NCI-H2029 (cell line): ENCODE results near the gene IGIP.
A peak's percentile ranks its signal among the peaks of the same experiment; 100 is the strongest.

ENCODE experiments used
- DNase-seq: peaks from one replicate; lab custom pipeline; 2025; lab: John Stamatoyannopoulos, UW

Gene IGIP

DNA sequence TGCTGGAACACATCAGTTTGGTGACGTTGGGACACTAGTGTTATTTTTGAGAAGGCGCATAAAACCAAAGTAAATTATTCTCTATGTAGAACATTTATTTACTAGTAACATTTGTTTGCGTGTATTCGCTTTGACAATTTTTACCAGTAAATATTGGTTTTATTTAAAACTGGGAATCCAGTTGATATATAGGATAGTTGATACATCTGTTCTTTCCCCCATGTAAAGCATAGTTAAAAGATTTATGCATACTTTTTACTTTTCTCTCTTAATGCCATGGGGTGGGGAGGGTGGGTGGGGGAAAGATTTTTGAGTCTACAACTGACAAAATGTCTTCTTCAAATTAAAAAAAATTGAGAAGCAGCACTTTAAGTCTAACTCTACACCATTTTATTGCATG lies at the start of gene IGIP:
Gene IGIP, plus strand, starts transcription at position 301 of the 400 bp plus-strand sequence. CDS start 2,540 bp downstream, outside the sequence.
- DNase-seq = no peak

DNA sequence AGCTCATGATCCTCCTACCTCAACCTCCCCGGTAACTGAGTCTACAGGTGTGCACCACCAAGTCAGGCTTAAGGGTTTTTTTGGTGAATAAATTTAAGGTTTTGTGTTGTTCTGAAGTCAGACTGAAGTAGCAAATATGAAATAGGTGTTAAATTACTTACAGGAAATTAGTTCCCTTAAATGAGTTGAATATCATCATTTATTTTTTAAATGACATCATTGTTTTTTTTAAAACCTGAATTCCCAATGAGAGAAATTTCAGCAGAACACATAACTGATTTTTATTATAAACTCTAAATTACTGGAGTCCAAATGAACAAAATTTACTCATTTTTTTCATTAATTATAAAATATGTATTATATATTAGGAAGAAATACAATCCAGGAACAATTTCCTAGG lies 49.6 kb upstream of the IGIP start:
- DNase-seq = no peak

DNA sequence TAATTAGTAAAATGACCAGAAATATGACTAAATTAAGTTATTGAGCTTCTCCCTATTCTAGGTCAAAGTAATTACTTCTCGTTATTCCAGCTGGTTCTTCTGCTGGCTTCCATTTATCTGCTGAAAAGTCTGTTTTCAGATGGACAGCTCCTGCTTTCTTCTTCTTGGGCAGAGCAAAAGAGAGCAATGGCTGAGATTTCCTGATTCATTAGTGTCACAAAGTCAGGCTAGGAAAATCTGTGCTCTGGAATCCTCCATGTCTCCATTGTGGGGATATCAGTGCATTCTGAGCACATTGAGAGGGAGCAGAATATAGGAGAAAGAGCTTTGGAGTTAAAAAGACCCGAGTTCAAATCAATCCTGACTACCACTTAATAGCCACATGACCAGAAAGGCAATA lies 48.9 kb upstream of the IGIP start:
- DNase-seq = no peak

DNA sequence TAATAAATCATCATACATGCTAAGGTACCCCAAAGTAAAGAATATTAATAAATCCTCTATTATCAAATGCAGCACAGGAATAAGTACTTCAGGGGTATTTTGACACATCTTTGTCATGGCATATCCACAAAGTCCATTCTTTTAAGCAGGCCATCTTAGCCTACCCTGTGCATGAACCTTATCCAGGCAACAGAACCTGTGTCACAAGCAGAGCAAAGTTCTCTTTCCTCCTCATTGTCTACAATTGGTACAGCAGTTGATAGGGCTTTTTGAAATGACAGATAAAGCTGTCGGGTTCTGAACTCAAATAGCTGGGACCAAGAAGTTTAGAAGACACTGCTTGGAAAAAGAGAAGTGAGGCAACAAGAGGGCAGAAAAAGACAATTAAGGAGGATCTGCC lies 42.6 kb upstream of the IGIP start:
- no peak for DNase-seq

DNA sequence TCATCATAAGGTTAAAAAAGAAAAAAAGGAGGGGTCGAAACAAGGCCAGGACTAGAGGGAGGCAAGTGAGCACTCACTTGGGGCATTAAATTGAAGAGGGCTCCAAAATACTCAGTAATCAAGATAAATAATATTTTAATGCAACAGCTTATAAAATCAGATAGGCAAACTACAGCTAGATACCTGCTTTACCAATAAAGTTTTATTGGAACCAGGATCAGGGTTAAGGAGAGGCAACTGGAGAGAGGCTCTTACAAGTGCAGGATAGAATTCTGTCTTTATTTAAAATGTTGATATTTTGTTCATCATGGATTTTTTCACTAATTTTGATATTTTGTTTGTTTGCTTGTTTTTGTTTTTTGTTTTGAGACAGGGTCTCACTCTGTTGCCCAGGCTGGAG lies 42.1 kb upstream of the IGIP start:
- DNase-seq = no peak

DNA sequence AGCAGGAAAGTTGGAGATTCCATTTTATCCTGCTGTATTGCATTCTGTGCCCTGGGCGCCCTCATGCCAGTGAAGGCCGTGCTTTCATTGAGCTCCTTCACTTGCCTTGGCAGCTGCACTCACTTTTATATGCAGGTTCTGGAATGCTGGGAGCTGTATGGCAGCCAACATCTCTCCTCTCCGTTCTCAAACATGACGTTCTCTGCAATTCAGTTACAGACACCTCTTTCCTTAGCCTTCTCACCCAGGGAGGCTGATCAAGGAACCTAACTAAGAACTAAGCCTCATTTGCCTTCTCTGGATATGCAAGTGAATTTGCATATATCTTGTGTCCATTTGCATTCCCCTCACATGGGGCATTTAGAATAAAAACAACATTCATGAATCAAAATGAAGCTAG lies 41.2 kb upstream of the IGIP start:
- no peak for DNase-seq

DNA sequence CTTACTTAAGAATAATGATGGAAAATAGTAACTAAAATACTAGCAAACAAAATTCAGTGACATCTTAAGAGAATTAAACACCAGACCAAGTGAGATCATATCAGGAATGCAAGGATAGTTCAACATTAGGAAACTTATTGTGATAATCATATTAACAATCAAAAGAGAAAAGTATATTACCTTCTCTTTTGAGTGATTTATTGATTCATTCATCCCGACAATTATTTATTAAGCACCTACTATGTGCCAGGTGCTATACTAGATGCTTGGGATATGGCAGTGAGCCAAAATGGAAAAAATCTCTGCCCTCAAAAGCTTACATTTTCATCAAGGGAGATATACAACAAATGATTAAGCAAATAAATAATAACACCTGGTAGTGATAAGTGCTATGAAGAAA lies 35.5 kb upstream of the IGIP start:
- DNase-seq = no peak

DNA sequence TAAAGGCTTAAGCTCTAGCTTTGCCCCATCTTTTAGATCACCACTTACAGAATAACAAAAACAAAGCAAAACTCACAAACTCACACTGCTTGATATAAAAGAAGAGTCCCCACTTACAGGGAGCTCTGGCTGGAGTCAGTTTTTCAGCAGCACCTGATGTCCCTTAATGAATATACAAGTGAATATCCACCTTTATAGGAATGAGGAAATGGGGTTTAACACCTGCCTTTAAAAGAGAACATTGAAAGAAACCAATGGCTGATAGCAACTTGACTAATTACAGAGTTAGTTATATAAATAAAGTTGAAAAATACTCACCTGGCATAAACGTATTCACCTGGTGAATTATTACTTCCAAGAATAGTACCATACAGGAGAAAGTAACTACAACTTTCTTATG lies 32.6 kb upstream of the IGIP start:
- DNase-seq = no peak

DNA sequence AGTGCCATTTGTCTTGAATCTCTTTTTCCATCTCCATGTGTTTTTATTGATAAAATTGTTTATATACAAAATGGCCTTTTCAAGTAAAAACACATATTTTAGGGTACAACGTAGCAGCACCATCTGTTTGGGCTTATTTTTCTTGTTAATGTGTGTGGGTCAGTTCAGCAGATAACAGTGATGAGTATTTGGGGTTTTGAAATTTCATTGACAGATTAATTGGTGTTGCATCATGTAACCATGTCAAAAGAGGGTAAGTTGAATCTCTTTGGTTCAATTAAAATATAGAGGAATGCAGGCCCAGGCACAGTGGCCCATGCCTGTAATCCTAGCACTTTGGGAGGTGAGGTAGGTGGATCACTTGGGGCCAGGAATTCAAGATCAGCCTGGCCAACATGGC lies 31.9 kb upstream of the IGIP start:
- DNase-seq = no peak

DNA sequence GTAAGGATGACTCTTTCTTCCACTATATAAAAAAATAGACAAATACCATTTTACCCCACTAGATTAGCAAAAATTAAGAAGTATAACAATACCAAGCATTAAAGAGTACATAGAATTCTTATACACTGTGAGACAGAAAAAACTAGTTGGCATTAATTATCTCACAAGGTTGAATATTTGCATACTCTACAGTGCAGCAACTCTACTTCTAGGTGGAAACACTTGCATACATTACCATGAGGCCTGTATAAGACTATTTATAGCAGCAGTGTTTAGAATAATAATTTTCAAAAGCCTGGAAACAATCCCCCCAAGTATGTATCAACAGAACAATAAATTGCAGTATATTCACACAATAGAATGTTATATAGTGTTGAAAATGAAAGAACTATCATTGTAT lies 30.8 kb upstream of the IGIP start:
- no peak for DNase-seq

DNA sequence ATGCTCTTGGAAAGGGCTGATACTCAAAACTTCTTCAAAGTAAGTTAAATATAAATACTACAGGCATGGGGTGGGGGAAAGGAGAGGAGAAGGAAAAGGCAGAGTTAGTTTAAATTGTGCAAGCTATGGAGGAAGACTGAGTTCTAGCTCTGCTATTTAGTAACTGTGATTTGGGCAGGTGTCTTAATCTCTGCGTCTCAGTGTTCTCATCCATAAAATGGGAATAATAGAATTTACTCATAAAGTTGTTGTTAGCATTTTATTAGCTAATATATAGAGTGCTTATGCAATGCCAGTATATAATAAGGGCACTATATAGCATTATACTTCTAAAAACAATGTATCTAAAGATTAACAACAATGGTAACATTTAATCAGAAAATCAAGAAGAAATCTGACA lies 24.6 kb upstream of the IGIP start:
- no peak for DNase-seq

DNA sequence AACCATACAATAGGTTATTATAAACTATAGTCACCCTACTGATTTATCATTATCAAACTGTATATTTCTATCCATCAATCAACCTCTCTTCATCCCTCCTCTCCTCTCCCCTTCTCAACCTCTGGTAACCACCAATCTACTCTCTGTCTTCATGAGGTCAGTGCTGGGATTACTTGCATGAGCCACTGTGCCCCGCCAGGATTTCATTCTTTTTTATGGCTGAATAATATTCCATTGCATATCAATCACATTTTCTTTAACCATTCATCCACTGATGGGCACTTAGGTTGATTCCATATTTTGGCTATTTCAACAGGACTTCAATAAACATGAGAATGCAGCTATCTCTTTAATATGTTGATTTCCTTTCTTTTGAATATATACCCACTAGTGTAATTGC lies 22.6 kb upstream of the IGIP start:
- no peak for DNase-seq

DNA sequence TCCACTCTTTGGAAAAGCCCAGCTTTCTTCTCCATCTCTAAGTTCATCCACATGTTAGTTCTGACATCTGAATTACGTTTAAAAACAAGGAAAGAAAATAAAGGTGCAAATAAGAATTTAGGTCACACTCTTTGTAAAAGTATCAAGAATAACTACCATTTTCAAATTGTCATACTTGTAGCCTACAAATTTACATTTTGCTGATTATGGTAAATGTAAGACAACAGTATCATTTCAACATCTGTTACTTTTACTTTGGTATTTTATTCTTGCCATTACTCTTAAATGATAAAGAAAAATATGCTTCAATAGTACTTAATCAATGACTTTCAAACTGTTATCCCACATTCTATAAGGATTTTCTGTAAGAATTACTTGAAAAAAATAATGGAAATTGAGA lies 21.6 kb upstream of the IGIP start:
- DNase-seq = no peak

DNA sequence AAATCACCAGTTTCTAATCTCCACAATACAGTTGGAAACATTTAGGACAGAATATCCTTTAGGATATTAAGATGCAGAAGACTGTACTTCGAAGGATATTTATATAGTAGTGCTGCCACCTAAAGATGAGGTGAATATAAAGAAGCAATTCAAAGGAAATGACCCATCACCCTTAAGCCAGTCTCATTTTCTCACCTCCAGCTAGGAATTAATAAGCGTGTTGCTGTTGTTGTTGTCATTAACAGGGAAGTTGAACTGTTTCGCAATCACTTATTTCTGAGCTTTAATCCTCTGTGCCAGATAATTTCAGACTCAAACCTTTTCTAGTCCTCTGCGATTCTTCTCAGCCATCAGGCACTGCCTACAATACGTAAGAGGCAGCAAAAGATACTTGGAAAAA lies 19.6 kb upstream of the IGIP start:
- DNase-seq = no peak

DNA sequence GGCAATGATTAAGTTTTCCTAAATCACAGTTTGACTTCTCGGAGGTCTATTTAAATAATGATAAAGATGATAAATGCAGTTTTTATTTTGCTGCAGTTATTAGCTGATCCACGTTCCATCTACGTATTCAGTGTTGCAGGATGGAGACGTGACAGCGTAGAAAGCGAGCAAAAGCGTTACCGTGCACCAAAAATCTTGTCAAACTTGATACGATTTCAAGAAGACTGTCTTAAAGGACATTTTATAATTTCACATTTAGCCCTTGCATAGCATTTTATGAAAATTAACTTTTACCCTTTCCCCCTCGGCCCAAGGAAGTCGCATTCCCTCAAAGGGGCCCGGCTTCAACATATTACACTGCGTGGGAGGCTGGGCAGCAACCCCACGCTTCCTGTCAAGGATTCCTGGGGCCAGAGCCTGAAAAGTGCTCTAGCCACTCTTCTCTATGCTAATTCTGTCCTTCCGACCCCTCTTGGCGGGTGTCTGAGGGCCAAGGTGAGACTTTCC lies 18.9 kb upstream of the IGIP start:
- DNase-seq = no peak

DNA sequence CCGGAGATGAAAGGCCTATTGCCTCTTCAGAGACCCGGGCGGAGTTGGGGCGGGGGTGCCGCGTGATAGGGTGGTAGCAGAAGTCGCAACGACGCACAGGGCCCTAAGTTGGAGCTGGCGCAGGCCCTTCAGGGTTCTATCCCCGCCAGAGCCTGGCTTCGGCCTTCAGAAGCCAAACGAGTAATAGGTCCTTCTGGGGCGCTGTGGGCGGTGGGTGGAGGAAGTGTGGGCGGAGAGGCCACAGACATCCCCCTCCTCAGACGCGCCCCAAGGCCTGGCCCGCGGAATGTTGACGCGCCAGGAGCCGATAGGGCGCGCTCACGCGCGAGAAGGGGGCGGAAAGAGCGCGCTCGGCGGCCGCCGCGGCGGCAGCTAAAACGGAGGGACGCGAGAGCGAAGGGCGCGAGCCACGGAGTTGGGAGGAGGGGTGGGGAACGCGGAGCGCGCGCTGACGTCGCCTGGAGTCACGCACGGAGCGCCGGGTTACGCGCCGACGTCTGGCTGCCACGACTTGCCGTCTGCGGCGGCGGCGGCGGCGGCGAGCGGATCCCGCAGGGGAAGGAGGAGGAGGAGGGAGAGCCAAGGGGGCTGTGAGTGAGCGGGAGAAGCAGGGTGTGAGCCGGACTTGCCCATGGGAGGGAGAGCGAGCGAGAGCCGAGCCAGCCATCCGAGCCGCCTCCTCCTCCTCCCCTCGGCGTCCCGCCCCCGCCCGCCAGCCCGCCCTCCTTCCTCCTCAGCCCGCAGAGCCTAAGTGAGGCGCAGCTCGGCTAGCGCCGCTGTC lies 18.2 kb upstream of the IGIP start:
- peak; percentile 89 for DNase-seq

DNA sequence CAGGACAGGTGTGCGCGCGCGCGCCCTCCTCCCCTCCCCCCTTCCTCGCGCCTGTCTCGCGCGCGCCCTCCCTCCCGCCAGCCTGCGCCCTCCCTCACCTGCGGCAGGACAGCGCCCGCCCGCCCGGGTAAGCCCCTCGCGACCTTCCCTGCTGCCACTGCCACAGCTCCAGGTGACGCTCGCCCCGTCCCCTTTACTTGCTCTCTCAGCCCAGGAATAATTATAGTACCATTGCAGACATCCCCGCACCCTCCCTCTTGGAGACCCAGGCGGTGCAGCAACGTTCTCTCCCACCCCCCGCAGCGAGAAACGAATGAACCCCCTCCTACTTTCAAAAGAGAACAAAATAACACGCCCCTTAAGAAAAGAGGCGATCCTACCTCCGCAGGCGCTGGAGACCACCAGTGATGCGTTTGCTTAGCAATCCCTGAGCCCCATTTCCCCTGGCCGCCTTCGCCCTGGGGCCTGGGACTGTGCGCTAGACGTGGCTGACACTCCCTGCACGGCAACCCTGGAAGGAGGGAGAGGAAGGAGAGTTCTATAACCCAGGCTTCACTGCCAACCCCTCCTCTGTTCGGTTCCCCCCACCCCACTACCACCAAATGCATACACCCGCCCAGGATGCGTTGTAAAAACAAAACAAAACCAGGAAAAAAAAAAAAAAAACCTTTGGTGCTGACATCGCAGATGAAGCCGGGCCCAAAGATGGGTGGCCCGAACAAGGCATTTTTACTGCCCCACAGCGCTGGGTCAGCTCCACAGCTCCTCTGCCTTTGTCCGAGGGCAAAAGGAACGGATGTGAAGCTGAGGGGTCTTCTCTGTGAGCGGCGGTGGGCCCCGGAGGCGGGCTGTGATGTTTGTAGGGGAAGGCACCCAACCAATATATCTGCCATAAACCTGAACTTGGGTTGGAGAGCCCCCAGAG lies 17.4 kb upstream of the IGIP start:
- DNase-seq = no peak

DNA sequence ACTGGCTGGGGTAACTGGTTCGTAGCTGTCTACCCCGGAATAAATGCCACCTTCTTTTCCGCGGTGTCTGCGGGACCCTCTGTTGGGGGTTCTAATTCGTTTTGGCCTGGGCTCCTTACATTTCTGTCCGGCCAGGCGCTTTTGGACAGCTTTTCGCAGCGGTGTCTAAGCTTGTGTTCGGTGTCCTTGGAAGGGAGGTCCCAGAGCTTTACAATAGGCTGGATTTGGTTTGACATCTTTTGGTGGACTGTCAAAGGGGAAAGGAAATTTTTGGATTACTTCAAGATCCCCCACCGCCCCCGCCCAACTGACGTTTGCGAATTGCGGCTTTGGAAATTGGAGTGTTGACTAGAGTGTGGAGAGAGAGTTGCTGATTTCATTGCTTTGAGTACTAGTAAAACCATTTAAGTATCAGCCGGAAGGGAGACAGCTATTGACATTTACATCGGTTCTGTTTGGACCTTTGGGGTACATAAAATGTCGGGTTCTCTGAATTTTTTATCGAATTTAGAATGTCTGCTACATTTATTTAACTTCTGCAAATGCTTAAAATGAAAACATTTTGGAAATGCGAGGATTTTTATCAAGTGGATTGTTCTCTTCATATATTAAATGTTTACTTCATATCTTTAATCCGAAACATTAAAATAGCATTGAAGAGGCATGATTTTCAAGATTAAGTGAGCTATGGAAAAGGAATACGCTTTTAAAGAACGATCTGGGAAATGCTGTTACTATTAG lies 16.5 kb upstream of the IGIP start:
- no peak for DNase-seq

DNA sequence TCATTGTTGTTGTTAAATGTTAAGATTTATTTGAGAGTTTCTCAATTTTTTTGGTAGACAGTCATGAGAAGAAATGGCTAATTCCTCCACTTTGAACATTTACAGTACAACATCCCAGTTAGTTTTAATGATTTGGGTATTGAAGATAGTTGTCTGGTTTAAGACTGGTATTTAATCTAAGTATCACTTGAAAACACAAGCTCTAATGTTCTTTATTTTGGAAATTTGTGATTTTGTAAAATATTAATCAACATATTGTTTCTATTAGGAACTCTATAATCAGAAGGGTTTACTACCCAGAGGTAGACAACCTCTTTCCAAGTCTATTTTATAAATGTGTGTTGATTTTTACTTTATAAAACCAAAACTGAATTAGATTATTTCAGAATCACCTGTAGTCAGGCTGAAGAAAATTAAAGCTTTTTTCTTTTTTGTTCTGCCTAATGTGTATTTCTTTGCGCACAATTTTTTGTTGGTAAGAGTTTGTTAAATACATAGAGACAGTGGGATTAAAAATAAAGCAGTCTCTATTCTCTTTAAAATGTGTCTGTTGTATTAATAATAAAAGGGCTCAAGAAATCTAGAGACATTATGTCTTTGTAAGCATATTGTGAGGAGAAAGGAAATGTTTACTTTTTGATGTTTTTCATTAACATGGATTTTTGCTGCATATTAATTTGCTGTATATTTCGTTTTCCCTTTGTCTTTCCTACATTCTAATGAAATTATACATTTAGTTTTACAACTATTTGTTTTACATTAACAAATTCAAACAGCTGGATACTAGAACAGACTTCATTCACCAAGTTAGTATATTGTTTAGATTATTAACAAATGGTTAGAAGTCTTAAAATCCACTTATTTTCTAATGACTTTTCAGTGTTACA lies 15.7 kb upstream of the IGIP start:
- no peak for DNase-seq

DNA sequence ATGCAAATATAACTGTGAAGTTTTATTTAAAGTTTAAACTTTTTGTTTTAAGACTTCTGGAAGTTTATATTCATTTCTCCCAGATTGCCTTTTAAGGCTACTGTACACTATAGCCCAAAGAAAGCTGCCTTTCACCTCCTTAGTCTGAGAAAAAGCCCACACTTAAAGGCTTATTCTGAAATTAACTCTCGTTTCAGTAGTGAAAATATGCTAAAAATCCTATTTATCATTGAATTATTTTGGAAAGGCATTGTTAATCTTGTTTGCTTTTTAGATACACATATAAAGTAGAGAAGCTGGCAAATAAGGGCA lies 15.1 kb upstream of the IGIP start:
- DNase-seq = no peak

DNA sequence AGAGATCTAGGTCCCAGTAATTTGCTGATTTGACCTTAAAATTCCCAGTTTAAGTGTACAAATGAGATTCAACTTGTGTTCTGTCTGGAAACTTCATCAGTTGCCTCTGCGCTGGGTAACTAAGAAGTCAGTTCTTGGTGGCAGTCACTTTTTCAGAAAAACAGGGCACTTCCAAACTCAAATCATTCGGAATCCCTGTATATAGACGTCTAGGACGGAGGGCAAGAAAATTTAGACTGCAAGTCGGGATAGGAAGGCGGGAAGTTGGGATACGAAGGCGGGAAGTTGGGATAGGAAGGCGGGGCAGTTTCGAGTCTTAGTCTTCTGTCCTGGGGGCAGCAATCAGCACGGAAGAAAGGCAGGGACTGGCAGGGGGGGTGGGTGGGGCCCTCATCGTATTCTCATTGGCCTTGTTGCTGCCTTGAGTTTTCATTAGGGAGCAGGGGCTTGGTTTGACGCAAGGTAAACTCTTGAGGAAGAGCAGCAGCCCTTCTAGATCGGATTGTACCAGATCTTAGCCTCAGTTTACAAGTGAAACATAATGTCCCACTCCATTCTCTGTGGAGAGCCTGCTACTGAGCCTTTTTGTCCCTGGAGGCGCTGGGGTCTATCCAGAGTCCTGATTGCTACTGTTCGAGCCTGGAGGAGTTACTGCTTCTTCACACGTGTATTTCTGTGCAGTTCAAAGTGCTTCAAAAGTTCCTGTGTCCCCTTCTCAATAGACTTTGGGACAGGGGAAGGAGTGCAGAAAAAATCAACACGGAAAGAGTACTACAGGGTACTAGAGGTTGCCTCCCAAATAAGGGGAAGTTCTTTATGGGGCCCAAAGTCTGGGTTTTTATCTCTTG lies 14.5 kb upstream of the IGIP start:
- no peak for DNase-seq
